GM23248 (cell line): Measurements from ENCODE around the gene TEAD1.

Source experiments
- EZH2 ChIP-seq: fragments of 200-600 bp; sonication (generic); IDR thresholded peaks from 2 replicates; pipeline ENCODE4 v1.6.1; 2018; ENCODE audit warnings: antibody characterized with exemption, mild to moderate bottlenecking; ENCODE audit not compliant: insufficient read depth, poor library complexity, severe bottlenecking
- EZH2phosphoT487 ChIP-seq: fragments of 200-600 bp; sonication (generic); IDR thresholded peaks from 2 replicates; pipeline ENCODE4 v1.6.1; 2018; ENCODE audit warnings: antibody characterized with exemption, moderate library complexity, mild to moderate bottlenecking, low read depth; ENCODE audit not compliant: insufficient read depth

DNA sequence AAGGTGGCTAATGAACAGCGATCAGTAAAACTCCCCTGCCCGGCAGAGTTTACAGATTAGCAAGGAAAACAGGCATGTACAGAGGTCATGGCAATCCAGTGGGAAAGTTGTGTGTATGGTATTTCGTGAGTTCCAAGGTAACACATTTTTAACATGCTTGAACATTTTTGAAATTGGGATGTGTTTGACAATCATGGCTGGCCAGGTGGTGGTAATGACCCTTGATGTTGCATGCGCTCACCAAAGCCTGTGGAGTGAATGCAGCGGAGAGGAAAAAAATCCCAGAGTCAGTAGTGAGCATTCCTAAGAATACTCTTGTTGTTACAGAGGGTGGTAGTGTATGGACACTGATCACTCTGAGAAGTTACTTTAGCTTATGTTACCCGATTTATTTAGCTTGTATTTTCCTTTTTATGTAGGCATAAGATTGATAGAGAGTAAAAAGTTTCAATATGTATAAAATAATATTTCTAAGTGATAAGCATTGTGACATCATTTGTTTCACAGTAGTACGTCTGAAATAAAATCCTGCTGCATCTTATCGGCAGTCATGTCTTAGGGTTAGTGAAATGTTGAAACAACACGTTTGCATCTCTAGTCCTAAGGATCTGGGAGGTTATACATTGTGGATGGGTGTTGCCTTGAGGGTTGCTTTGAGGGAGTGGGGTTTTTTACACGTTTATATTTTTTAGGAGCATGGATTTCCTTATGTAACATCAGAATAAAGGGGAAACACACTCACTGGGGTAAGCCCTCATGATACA, 8.7 kb downstream of the TEAD1 start:
- TF ChIP-seq EZH2phosphoT487 (no peak), EZH2 (no peak)
